HG03558 (cell line): Measurements from ENCODE around the gene RGL1.

Experiments used
- ATAC-seq: cut with Tn5 transposase; IDR thresholded peaks from one replicate; pipeline ENCODE4 v1.9.1; 2021; ENCODE audit warnings: moderate number of reproducible peaks; ENCODE audit not compliant: unreplicated experiment; ENCODE audit errors: extremely low read depth

RGL1 gene

DNA sequence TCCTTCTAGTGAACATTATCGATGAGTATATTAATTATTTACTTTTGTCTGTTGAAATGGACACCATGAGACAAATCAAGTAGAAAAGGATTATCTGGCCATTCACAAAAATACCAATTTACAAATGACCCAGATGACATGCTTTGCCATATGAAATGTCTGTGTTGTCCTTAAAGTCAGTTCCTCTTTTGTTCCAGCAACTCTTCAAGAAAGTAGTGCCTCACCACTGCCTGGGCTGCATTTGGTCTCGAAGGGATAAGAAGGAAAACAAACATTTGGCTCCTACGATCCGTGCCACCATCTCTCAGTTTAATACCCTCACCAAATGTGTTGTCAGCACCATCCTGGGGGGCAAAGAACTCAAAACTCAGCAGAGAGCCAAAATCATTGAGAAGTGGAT is 79.6 kb downstream of the RGL1 start:
- ATAC-seq = no peak

DNA sequence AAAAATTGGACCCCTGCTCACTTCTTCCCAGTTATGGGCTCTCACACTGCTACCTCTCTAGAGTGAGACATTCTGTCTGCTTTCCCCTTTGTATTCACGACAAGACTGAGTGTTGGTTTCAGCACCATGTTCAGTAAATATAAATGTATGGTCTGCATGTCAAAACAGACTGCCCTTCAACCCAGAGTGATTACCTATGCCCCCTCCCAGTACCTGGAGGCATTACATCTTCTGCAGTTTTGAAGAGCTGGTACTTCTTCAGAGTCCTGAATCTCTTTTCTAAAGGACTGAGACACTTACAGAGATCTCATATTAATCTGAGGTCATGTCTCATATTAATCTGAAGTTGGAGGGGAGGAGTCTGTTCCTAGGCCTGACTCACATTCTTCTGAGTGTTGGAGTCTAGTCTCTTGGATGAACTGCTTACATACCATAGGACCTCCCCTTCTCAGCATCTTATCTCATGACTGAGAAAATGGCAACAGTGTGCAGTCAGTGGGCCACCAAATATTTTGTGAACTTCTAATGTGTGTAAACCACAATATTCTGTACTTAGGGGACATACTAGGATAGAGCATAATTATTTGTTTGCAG is 80.3 kb downstream of the RGL1 start:
- ATAC-seq = no peak

DNA sequence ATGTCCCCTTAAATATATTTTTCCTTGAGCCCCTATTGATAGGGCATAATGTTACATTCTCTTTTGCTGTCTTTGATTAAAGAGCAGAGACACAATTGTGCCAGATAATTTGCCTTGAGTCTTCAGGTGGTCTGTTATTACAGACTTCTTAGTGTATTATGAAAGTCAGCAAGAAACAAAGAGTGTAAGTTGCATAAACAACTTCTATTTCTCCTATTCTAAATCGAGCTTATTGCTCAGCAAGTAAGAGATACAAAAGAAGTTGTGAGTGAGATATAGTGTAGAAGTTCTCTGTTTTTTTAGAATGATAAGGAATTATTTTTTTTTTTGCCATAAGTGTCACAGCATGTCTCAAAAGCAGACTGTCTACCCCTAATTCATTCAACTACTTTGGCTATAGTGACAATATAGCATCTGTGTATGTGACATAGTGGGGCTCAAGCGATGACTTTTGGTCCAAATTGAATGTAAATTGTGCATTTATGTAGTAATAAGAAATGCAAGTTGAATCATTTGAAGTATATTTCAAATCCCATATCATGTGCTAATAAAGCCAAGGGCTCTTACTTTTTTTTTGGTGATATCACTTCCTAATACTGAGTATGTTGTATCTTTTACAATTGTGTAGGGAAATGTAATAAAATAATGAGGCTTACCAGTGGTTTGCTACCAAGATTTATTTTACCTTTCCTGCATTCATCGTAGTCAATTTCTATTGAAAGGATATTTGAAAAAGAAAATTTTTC is 81.3 kb downstream of the RGL1 start:
- no peak for ATAC-seq

DNA sequence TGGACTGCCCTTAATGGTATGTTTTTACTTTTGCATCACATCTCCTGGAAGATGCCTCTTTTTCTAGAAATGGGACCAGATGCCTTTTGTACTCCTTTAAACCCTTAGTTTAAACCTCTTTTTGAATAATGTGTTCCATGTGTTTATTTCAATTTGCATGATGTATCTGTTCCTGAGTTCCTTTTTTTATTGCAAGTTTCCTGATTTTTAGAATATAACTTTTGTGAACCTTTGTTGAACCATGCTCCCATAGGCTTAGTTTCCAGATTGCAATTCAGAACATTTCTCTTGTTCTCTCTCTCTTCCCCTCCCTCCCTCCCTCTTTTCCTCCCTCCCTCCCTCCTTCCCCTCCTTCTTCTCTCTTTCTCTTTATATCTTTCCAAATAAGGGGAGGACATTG is 81.9 kb downstream of the RGL1 start:
- no peak for ATAC-seq

DNA sequence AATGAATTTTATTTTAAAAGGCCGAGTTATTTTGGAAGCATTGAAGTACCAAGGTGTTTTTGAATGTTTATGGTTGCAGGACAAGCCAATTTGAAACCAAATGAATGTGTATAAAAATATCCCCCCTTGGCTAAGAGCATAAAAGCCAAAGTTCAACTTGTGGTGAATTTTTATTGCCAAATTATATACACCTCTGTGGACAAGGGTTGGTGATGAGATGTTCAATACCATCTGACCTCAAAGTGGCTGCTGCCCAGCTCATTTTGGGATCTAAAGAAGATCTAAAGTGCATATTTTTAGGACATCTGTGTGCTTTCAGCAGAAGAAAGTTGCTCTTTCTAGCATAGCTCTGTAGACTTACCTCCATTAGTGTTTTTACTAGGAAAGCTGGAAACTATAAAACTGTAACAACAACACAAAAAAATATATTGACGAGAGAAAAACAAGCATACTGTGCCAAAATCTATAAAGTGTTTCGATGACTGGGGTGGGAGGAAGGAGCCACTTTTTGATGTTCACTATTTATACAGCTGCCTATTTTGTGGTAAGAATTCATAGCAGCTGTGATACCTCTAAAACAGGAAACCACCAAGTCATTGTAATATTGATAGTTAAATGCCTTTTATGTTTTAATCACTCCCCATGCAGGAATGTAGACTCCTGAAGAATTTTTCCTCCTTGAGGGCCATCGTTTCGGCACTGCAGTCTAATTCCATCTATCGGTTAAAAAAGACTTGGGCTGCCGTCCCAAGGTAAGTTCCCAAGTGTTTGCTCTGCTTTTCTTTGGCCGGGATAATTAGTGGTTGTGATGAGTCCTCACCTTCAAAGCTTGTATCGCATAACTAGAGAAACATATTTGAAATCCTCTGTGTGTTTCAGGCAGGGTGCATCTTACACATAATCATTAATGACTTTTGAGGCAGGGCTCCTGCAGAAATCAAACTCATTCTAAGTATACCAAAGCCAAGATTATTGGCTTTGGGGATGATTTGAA is 83.2 kb downstream of the RGL1 start:
- ATAC-seq = no peak

DNA sequence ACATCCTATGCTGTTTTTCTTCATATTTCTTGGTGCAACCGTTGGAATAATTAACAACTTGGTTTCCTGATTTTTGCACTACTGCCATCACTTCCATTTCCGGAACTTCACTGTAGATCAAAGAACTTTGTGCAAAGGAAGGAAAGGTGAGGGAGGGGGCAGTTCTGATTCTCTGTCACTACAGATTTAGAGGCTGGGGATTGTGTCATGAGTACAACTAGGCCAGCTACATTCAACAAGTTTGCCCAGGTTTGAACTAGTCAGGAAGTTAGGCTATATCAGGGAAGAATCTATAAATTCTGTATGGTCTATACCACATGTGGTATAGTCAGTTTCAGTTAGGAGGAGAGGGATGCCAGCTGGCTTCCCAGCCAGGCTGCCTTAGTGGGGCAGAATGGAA is 84.2 kb downstream of the RGL1 start:
- ATAC-seq = no peak

DNA sequence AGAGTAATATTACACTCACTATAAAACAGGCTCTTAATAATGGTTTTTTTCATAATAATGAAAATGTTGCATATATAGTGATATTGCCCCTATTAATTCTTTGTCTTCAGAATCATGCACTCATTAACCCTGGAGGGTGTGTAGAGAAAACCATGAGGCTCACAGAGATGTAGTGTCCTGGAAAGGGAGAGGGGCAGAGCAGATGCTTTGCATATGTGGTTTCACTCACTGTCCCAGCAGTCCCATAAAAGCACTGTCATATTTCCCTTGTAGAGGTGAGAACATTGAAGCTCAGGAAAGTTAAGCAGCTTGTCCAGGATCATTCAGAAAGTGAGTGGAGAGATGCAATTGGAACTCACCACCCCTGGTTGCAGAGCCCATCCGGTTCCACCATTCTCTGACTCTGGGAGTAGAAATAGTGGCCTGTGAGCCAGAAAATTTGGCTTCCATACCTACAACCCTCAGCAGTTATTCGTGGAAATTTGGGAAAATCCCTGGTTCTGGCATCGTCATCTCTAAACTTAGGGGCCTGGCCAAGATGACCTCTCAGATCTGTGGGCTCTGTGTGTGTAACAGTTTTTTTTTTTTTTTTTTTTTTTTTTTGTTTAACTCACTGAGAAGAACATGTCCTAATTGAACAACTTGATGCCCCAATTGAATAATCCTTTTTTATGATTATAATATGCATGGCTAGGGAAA is 86.4 kb downstream of the RGL1 start:
- peak; percentile 51 for ATAC-seq

DNA sequence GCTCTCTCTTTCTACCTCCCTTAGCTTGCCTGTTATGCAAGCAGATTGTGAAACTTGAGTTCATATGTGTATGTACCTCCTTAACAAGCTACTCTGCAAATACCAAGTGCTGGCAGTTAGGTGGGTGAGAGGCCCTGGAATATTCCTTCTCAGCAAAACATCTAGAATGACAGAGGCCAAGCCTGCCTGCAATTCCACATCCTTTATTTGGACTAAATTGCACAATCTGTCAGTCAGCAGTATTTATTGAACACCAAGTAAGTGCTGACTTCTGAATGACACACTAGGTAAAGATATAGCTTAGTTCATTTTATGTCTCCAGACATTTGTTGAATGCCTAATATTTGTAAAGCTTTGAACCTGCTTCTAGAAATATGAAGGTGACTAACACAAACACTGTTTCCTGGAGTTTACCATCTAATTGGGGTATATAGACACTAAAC is 87.5 kb downstream of the RGL1 start:
- ATAC-seq = no peak

DNA sequence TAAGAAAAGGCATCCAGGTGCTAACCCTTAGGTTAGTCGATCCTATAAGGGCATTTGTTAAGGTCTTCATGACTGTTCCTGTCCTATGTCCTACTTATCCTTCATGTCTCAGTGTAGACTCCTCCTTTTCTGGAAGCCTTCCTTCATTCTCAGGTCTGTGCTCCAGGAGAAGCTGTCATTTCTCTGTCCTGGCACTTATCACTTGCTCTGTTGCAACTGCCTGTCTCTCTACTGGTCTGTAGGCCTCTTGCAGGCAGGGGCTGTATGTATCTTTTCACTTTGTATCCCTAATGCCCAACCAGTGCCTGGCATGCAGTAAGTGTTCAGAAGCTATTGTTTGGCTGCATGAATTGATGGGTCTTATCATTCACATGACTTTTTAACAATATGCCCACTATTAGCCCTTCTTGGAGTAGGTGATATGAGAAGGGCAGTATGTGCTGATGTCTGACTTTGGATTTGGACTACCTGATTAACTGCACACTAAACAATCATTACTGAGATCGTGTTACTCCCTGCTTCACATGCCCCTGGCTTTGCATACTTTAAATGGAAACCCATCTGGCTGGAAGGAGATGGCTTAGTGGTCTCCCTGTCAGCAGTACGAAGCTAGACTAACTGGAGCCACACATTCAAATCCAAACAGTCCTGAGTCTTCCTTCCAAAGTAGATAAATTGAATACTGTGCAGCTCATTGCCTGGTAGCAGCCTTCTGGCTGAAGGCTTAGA is 88.8 kb downstream of the RGL1 start:
- no peak for ATAC-seq

DNA sequence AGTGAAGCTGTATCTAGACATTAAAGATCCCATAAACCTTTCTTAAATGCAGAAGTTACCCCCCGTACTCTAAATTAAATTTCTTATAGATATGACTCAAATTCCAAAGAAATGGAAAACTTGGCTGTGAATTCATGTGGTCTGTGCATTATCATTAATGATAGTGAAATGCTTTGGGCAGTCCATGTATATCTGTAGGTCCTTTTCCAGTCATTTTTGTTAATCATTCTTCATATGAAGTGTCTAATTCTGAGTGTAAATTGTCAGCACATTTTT is 89.3 kb downstream of the RGL1 start:
- no peak for ATAC-seq

DNA sequence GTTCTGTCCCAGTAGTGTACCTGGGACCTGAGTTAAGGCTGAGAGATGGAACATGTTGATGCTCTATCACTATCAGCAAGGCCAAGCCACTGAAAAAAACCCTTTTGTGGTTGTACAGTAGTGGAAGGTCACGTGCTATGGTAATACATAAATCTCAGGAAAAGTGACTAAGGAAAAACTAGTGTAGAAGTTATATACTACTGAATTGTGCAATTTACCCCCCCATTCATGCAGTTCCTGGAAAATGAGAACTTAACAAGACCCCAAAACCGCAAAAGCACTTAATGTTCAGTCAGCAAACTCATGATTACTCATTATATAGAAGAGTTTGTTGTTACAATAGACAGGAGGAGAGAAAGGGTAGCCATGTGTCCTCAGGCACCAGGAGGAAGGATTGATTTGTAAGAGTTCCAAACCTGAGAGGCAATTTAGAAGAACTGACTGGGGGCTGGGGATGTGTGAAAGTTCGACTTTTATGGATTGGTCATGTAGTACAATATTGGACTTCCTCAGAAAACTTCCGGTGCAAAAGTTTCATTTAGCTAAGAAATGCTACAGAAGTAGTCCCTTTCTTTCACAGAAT is 91.6 kb downstream of the RGL1 start:
- no peak for ATAC-seq

DNA sequence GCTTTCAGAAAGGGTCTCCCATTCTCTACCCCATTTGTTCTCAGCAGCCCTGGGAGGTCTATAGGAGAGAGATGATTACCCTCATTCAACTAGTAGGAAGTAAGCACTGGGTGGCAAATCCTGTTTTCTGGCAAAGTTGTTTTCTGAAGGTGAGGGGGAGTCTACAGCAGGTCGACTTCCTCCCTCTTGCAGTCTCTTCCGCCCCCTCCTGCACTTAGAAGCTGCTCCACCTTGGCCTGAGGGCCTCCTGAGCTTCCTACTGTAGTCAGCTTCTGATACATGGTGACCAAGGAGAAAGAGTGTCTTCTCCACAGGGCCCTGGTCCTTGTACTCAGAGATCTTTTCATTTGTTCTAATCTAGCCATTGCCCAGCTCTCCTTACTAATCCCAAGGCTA is 93.1 kb downstream of the RGL1 start:
- peak; percentile 2 for ATAC-seq

DNA sequence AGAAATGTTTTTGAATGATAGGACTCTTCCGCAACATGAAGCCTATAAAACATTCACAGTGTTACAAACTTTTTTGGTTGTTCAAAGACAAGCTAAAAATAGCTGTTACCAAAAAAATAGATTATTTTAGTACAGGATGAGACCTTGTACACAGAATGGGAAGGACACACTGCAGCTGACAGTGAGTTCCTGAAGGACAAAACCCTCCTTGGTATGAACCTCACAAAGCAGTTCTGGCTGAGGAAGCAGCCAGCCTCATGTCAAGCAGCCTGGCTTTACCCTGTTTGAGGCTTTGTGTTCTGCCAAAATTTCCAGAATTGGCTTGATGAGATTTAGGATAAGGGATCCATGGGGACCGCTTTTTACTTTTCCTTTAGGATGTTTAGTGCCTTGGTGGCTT is 93.7 kb downstream of the RGL1 start:
- no peak for ATAC-seq

DNA sequence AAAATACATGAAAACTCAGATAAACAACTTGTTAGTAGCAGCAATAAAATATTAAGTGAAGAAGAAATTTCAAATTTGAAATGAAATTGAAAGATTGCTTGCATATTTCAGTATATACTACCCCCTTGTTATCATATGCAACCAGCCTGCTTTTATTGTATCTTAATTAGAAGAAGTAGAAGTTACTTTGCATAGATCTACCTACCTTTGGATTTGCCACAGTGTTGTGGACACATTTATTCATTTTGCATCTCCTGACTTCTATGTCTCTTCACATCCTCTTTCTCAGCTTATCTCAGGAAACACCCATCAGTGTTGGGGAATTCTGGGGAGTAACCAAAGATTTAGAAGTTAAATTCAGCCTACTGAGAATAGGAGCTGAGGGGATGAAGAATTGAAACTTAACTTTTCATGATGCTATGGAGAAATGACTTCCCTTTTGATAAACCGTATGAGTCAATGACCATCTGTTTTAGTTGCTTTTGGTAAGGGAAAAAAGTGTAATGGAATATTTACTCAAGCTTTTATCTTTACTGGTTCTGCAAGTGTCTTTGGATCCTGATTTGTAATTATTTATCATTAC is 96.9 kb downstream of the RGL1 start:
- no peak for ATAC-seq

DNA sequence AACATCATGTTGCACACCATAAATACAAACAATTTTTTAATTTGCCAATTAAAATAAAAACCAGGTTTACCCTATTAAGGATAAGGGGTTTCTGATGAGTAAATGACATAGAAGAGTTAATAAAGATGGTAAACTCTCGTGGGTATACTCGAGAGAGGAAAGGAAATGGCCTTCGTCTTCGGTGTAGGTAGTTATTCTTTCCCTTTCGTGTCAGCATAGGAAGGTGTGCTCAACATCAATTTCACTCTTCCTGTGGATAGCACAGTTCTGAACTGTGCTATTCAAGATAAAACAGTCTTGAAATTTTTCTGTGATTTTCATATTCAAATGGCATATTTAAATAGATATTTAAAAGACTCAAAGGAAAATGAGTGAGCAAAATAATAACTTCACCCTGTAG is 98.2 kb downstream of the RGL1 start:
- no peak for ATAC-seq

DNA sequence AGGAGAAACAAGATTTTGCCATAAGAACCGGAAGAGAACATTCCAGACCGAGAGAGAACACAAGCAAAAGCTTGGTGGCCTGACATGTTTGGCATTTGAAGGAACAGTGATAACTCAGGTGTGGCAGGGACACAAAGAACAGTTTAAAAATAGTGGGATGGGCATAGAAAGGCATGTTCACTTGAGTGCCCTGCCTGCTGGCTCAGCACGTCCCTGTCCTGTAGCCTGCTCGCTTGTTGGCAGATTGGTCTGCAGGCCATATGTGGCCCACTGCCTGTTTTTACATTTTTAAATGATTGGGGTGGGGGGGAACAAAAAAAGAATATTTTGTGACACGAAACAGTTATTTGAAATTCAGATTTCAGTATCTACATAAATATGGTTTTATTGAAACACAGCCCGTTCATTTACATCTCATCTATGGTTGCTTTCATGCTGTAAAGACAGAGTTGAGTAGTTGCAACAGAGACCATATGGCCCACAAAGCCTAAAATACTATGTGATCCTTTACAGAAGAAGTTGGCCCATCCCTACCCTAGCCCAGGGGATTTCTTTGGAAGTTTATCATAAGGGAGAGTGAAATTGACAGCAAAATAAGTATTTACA is 100.7 kb downstream of the RGL1 start:
- ATAC-seq = no peak

DNA sequence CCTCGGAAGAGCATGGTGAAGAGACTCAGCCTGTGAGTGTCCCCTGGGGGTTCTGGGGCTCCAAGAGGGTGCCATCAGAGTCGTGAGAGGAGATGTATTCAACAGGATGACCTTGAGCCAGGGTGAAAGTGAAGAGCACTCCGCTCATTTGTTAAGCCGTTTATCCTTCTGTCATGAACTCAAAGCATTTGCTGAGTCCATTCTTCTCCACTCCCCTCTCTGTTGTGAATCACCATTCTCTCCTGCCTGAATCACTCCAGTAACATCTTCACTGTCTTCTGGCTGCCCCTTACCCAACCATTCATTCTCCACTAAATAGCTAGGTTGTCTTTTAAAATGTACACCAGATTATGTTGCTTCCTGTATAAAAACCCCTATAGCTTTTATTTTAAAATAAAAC is 102.2 kb downstream of the RGL1 start:
- no peak for ATAC-seq

DNA sequence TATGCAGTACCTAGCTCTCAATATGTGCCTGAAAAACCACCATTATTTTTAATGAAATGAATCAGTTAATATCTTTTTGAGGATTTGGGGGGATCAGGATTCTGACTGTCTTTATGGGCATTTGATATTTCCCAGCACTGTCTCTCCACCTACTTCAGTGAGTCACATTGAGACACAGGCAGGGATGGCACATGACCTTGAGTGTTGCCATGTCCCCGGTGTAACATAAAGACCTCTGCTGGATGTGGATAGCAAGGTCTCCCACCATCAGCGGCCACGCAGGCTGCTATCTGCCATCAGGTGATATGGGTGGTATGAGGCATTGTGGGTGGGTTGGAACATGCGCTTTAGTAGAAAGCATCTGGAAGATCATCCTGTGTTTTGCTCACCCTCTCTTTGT is 103.2 kb downstream of the RGL1 start:
- ATAC-seq = no peak

DNA sequence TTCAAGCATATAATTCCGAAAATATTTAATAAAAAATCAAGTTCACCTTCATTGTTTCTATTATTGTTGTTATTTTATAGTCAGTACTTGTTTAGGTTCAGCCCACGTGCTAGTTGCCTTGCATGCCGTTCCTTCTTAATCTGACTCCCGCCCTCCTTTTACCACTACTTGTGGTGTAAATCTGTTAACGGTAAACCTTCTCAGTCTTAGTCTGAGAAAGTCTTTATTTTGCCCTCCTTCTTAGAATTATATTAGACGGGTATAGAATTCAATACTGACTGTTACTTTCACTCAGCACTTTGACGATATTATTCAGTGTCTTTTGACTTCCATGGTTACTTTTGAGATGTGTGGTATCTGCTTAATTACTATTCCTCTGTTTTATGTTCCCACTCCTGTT is 104.8 kb downstream of the RGL1 start:
- ATAC-seq = no peak
